GM18868 (cell line): Measurements from ENCODE around the gene DYRK1B.
"Not testable (repeated sequence)": the region's sequence is repeated elsewhere in the genome, so short reads cannot be mapped to it uniquely, and the experiment has no call there.

Source experiments
- ATAC-seq: cut with Tn5 transposase; IDR thresholded peaks from one replicate; pipeline ENCODE4 v1.9.1; 2021; ENCODE audit warnings: mild to moderate bottlenecking, moderate library complexity; ENCODE audit not compliant: unreplicated experiment

Gene DYRK1B

GRCh38 chr19:39833464-39834286 is at the start of gene DYRK1B:
Gene DYRK1B, minus strand, starts transcription at chr19:39834162. Its CDS starts 2,295 bp downstream, at chr19:39831867.
- ATAC-seq = peak; percentile 89

GRCh38 chr19:39882645-39883044 is 48.7 kb upstream of the DYRK1B start:
- not testable (repeated sequence) for ATAC-seq

GRCh38 chr19:39881495-39882110 is 47.6 kb upstream of the DYRK1B start:
- not testable (repeated sequence) for ATAC-seq

- ATAC-seq = not testable (repeated sequence)
These were observed 46.3 kb upstream of the DYRK1B start for GRCh38 chr19:39880241-39880640.

- ATAC-seq = not testable (repeated sequence)
These were observed 45.8 kb upstream of the DYRK1B start for GRCh38 chr19:39879796-39880195.

GRCh38 chr19:39878866-39879265 is 44.9 kb upstream of the DYRK1B start:
- ATAC-seq = not testable (repeated sequence)

- ATAC-seq = no peak
These were observed 44.4 kb upstream of the DYRK1B start for GRCh38 chr19:39878398-39878797.

- not testable (repeated sequence) for ATAC-seq
These were observed 44.0 kb upstream of the DYRK1B start for GRCh38 chr19:39877982-39878381.

GRCh38 chr19:39877488-39877887 is 43.5 kb upstream of the DYRK1B start:
- ATAC-seq = not testable (repeated sequence)

GRCh38 chr19:39876486-39876885 is 42.5 kb upstream of the DYRK1B start:
- not testable (repeated sequence) for ATAC-seq

GRCh38 chr19:39875401-39875864 is 41.5 kb upstream of the DYRK1B start:
- ATAC-seq = not testable (repeated sequence)

GRCh38 chr19:39874404-39874803 is 40.4 kb upstream of the DYRK1B start:
- ATAC-seq = no peak

- ATAC-seq = no peak
These were observed 39.4 kb upstream of the DYRK1B start for GRCh38 chr19:39873385-39873784.

GRCh38 chr19:39871886-39872866 is 38.2 kb upstream of the DYRK1B start:
- no peak for ATAC-seq

GRCh38 chr19:39871362-39871761 is 37.4 kb upstream of the DYRK1B start:
- no peak for ATAC-seq

GRCh38 chr19:39870171-39870971 is 36.4 kb upstream of the DYRK1B start:
- ATAC-seq = no peak

GRCh38 chr19:39867952-39868351 is 34.0 kb upstream of the DYRK1B start:
- ATAC-seq = no peak

GRCh38 chr19:39867133-39867532 is 33.2 kb upstream of the DYRK1B start:
- ATAC-seq = no peak

GRCh38 chr19:39865953-39866352 is 32.0 kb upstream of the DYRK1B start:
- no peak for ATAC-seq

- no peak for ATAC-seq
These were observed 31.2 kb upstream of the DYRK1B start for GRCh38 chr19:39865186-39865585.
